GM12873 (cell line): ENCODE data around the gene STEEP1.

Experiments
- TF ChIP-seq, protein P1 (sequence below): IDR thresholded peaks from 2 replicates; pipeline ENCODE4 v1.5.1; 2012; ENCODE audit warnings: low read depth, mild to moderate bottlenecking, moderate library complexity, low read length, control low read depth; ENCODE audit not compliant: insufficient read depth; ENCODE audit errors: missing control alignments

The STEEP1 gene

DNA sequence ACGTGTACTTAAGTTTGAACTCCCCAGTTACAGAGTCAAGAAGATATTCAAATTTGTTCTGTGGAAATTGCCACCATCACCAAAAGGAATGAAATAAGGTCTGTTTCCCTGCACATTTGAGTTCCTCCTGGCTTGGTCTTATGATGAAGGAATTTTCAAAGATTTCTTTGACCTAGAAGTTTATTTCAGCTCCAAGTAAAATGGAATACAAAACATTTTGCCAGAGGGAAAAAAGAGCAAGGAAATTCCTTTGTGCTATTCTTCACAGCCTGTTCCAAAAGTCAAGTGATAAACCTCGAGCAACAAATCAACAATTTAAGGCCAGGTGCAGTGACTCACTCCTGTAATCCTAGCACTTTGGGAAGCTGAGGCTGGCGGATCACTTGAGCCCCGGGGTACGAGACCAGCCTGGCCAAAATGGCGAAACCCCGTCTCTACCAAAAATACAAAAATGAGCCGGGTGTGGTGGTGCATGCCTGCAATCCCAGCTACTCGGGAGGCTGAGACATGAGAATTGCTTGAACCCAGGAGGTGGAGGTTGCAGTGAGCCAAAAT, 37.6 kb upstream of the STEEP1 start:
- TF ChIP-seq, protein P1, sequence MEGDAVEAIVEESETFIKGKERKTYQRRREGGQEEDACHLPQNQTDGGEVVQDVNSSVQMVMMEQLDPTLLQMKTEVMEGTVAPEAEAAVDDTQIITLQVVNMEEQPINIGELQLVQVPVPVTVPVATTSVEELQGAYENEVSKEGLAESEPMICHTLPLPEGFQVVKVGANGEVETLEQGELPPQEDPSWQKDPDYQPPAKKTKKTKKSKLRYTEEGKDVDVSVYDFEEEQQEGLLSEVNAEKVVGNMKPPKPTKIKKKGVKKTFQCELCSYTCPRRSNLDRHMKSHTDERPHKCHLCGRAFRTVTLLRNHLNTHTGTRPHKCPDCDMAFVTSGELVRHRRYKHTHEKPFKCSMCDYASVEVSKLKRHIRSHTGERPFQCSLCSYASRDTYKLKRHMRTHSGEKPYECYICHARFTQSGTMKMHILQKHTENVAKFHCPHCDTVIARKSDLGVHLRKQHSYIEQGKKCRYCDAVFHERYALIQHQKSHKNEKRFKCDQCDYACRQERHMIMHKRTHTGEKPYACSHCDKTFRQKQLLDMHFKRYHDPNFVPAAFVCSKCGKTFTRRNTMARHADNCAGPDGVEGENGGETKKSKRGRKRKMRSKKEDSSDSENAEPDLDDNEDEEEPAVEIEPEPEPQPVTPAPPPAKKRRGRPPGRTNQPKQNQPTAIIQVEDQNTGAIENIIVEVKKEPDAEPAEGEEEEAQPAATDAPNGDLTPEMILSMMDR = no peak

DNA sequence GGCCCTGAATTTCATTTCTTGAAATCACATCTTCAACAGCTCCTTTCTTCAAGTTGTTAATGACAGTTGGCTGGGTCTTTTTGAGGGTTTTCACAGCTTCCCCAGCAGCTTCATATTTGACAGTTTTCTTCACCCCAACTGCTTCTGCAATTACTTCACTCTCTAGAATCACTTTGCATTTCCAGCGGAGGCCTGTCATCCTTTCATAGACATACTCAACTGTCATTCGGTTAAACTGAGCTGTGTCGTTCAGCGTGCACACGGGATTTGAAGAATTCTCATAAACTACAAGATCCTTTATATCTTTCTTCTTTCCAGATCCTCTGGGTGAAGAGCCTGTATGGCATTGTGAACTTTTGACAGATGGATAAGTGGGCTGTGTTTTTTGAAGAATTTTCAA, 24.6 kb upstream of the STEEP1 start:
- TF ChIP-seq, protein P1 = no peak

DNA sequence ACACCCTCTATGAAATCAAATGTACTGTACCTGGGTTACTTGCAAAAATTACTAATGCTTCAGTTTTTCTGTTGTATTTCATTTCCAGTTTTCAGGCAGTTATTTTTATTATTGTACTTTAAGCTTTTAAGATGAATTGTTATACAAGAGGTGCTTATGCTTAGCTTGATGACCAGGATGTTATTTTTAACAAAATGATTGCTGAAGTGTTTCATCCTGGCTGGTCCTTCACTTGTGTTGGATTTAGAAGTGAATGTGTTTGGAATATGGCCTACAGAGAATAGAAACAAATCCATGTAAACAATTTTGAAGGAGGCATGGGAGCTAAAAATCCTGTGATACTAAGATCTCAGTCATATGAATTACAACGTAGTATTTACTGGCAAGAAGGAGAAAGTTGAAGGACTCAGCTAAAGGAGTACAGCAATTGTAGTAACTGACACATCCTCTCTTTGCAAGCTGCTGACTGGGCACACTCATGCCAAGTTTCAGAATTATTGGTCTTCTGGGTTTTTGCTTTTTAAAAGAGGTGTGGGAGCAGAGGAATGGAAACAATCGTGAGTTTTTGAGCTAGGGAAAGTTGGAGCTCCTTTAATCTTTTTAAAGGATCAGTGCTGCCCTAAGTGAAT, 18.3 kb upstream of the STEEP1 start:
- TF ChIP-seq, protein P1 = no peak

DNA sequence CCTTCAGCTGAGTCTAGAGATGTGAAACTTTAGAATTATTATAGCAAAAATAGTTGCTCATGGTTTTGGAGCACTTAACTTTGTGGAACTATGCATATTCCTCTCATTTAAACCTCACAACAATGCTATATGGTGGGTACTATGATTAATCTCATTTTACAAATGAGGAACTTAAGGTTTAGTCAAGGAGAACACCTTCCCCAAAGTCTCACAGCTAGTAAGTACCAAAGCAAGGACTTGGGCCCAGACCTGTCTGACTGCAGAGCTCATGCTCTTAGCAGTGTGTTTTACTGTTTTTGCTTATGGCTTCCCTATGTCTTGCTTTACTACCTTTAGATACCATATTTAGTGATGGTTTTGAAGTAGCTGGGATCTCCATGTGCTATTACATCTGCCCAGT, 14.2 kb upstream of the STEEP1 start:
- TF ChIP-seq, protein P1 = no peak

DNA sequence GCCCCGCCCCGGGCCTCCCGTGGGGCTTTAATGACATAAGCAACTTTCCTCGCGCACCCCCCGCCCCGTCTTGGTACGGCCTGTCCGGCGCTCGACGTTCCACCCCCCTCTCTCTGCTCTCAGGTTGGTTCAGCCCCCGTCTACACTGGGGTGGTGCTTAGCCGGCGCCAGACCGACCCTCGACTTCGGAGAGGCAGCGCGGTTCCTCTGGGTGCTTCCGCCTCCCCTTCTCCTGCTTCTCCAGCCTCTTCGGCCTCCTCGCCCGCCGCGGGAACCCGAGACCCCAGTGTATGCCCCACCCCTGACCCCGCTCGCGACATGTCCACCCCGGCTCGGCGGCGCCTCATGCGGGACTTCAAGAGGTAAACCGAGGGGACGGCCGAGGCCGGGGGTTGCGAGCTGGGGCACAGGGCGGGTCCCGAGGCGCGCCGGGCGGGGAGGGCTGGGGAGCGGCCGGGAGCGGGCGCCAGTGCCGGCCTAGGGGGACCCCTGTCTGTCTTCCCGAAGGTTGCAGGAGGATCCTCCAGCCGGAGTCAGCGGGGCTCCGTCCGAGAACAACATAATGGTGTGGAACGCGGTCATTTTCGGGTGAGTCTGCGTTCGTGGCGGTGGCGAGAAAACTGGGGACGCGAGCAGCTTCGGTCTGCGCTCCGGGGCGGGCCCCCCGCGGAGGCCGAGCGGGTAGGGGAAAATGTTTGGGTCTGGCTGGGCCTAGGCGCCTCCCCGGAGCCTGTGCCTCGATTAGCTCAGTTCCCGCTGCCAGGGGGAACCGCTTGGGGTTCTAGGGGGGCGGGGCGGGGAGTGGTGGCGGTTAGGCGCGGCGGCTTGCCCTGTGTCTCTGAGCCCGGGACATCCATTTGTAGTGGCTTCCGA, 9.4 kb upstream of the STEEP1 start, which contains the start of gene UBE2A:
TSS of gene UBE2A (plus strand) at position 170 of the 873 bp plus-strand sequence. CDS start at position 319, 149 bp downstream.
- TF ChIP-seq, protein P1 = no peak

DNA sequence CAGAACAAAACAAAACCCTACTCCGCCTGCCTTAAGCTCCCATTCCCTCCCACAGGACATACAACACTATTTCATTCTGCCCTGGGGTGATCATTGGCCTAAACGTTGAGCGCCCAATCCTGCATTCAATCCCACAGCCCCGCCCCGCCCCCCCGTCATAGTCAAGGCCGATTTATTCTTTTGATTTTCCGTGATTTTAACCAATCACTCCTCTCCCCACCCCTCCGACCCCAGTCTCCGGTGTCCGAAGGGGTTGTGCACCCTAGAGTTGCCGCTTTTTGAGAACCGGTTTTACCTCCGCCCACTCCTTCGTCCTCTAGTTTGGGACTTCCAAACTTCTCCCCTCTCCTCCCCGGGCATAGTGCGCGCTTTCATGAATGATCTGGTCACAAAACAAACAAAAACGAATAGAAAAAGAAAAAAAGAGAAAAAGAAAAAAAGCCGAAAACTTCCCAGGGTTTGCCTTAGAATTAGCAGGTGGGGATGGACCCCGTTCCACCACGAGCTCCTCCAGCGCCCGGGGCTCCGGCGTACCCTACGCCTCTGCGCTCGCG, 8.7 kb upstream of the STEEP1 start:
- TF ChIP-seq, protein P1 = no peak

DNA sequence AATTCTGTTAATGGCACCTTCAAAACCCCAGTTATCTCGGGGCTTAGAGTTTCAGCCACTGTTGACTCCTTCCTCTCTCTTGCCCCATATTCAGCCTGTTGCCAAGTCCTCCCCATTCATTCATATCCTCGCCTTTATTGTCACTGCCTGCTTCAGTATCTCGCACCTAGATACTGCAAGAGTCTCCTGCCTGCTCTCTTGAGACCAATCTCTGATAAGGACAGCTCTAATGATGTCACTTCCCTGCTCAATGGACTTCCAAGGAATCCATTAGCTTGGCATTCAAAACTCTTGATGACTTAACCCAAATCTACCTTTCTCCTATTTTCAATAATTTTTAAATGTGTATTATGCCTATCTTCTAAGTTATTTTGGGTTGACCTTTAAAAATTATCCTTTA, 8.0 kb upstream of the STEEP1 start:
- TF ChIP-seq, protein P1 = no peak
